Hematopoietic multipotent progenitor cell treated with erythropoietin and hydrocortisone succinate and interleukin-3 and kit ligand, for 17 days (in vitro differentiated cells): ENCODE measurements around the gene NCAPD3.

Source experiments
- DNase-seq: peaks from one replicate; pipeline ENCODE4 v3.0.0-alpha.2; 2015; ENCODE audit warnings: low spot score

Gene NCAPD3

DNA sequence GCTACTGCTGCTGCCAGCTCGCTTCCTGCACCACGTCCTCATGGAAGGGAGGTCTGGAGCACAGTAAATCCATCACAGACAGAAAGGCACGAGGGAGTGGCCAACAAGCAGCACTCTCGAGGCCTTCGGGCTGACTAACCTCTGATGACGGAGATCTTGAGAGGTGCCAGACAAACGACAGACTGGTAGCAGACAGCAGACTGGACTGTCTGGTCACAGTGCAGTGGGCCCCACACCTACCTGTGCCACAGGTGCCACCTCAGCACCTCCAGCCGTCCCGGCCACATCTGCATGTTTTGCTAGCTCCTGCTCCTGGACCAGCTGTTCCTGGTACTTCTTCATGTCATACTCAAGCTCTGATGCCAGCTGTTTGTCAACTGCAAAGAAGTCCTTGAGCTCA lies 64.1 kb downstream of the NCAPD3 start:
- no peak for DNase-seq

DNA sequence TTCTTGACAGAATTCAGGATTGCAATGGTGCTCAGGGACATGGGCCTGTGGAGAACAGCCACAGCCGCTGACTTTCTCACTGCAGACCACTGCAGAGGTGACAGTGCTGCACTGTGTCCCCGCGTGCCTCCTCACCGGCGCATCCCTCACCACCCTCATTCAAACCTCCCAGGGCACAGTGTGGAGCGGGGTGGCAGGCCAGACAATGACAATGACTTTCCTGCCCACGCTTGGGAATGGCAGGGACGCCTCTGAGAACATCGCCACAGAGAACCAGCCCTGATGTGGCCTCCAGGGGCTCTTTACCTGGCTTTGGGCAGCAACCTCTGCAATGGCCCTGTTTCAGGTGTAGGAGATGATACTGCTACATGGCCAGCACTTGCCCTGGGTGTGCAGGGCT lies 65.7 kb downstream of the NCAPD3 start:
- DNase-seq, result no peak

DNA sequence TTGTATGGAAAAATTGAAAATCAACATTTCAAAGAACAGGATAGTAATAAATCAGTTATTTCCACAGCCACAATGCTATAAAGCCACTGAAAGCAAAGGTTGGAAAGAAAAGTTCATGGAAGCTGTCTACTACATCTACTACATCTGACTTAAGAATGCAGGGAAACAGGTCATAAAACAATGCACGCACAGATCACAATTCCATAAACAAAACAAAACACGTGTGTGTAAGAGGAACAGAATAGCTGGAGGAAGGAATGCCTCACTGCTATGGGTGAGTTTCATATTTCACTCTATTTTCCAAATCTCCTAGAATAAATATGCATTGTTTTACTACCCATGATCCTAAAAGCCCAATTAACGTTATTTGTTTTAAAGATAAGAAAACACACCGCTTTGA lies 66.3 kb downstream of the NCAPD3 start:
- no peak for DNase-seq

DNA sequence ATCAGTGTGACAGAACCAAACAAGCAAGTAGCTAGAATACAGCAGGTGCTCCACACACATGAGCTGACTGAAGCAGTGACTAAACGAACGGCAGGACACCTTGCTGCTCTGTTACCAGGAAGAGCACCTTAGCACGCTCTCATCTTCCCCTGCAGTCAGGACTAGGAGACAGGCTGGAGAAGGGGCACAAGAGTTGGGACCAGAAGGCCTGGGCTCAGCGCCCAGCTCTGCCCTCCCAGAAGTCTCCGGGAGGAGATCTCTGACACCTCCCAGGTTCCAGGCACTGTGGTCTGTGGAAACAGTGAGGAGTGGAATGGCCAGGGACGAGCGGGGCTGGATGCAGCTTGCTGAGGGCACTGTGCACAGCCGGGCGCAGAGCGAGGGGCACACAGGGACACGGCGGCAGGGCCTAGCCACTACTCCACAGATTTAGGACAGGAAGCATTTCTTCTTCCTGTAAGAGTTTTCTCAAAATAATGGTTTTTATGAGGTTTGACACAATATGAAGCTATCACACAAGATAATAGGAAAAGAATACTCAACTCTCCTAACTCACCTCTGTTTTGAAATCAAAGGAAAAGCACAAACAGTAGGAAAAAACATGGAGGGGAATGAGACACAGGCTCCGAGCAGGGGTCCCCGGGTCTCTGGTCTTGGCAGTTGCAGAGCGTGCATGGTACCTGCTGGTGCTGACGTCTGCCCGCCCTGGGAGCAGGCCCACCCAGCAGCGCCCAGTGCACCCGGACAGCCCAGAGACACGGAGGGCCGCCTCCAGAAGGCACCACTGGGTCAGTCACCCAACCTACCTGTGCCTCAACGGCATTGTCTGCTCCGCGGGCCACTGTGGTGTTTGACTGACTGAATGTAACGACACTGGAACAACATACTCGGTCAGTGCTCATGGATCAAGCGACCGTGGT lies 67.6 kb downstream of the NCAPD3 start:
- no peak for DNase-seq

- DNase-seq, result no peak
These were observed 68.3 kb downstream of the NCAPD3 start for GRCh38 chr11:134155456-134155855.

- no peak for DNase-seq
These were observed 69.3 kb downstream of the NCAPD3 start for GRCh38 chr11:134154441-134154840.

DNA sequence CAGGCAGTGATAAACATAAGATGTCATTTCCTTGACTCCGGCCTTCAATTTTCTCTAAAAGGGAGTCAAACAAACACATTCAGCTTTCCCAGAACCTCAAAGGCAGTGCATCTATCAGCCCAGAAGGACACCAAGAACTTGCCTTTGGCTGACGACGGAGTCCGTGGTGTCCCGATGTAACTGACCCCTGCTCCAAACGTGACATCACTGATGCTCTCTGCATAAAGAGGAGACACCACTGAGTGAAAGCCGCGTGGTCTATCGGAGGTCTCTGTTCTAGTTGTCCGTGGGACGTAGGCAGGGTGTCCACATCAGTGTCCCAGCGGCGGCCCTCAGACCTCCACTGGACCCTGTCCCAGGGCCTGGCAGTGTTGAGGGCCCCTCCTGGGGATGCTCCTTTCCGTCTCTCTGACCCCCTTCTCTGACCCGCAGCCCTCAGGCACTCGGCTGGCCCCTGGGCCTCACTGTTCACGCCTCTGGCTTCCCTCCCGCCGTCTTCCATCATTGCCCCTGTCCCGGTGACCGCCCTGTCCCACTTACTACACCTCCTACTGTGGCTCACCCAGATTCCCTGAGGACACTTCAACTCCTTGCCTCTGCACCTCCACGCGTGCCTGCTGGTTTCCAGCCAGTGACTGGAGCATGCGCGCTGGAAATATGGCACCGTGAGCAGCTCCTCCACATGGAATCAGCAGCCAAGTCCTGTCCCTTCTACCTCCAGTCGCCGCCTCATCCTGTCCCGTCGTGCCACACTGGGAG lies 70.4 kb downstream of the NCAPD3 start:
- DNase-seq, result no peak

DNA sequence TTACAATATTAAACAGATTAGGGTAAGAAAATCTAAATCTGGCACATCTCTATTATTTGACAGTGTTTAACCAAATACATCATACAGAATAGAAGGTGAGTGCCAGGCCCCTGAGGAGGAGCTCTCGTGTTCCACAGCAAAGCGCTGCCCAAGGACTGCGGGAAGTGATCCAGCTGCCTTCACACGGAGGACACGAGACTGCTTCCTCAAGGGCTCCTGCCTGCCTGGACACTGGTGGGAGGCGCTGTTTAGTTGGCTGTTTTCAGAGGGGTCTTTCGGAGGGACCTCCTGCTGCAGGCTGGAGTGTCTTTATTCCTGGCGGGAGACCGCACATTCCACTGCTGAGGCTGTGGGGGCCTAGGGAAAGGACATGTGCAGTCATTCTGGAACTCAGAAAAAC lies 71.1 kb downstream of the NCAPD3 start:
- DNase-seq, result no peak

GRCh38 chr11:134151083-134151747 lies 72.6 kb downstream of the NCAPD3 start:
- no peak for DNase-seq

GRCh38 chr11:134150195-134150903 lies 73.4 kb downstream of the NCAPD3 start:
- DNase-seq, result no peak

- no peak for DNase-seq
These were observed 74.4 kb downstream of the NCAPD3 start for GRCh38 chr11:134149371-134149770.

DNA sequence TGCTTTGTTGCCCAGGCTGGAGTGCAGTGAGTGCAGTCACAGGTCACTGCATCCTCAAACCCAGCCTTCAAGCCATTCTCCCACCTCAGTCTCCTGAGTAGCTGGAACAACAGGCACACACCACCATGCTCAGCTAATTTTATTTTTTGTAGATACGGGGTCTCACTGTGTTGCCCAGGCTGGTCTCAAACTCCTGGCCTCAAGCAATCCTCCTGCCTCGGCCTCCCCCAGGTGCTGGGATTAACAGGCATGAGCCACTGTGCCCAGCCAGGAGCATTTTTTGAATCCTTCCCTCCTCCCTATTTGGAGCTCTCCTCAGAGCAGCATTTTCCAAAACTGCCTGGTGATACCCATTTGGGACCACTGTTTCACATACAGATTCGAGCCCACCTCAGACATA lies 77.2 kb downstream of the NCAPD3 start:
- no peak for DNase-seq

- DNase-seq, result no peak
These were observed 78.1 kb downstream of the NCAPD3 start for GRCh38 chr11:134145715-134146114.

GRCh38 chr11:134144744-134145143 lies 79.0 kb downstream of the NCAPD3 start:
- no peak for DNase-seq

DNA sequence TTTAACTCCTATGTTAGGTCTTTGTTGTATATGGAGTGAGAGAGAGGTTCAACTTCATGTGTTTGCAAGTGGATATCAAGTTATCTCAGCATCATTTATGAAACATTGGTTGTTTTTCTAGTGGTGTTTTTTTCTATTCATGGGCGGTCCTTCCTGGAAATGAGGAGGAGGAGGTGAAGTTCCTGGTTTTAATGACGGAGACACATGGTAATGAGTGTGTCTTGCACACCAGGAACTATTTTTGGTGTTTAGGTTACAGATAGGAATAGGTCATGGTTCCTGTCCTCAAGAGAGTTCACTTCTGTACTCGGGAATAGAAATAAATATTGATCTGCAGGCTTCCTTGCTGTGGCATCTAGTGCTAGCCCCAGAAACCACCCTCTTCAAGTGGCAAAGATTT lies 80.0 kb downstream of the NCAPD3 start:
- DNase-seq, result no peak

DNA sequence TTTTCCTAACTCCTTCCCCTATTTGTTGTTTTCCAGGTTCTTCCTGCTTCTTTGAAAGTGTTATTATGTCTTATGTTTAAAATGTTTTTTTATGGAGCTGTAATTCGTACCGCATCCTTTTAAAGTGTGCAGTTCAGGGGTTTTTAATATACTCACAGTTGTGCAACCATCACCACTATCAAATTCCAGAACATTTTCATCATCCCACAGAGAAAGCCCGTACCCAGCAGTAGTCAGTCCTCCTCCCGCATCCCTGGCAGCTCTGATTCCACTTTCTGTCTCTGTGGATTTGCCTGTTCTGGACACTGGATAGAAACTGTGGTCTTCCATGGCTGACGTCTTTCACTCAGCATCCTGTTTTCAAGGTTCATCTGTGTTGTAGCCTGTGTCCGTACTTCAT lies 81.2 kb downstream of the NCAPD3 start:
- DNase-seq, result no peak

DNA sequence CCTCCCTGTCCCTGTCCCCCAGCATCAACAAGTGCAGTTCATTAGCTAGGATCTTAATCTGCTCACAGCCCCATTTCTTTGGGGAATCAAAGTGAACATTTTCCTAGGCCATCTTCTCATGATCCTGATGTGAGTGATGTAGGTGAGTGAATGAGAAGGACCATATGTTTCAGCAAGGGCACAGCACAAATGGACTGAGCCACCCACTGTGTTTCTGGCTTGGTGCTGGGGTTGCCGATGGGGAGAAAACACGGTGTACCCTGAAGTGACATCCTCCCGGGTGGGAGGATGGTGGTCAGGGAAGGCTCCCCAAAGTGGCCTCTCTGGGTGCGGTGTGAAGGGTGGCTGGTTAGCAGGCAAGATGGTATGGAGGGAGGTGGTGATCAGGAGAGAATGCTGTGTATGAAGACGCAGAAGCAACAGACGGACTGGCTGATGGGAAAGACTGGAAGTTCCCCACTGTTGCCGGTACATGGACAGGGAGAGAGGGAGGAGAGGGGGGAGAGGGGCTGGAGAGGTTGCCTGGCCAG lies 82.7 kb downstream of the NCAPD3 start:
- DNase-seq, result no peak

DNA sequence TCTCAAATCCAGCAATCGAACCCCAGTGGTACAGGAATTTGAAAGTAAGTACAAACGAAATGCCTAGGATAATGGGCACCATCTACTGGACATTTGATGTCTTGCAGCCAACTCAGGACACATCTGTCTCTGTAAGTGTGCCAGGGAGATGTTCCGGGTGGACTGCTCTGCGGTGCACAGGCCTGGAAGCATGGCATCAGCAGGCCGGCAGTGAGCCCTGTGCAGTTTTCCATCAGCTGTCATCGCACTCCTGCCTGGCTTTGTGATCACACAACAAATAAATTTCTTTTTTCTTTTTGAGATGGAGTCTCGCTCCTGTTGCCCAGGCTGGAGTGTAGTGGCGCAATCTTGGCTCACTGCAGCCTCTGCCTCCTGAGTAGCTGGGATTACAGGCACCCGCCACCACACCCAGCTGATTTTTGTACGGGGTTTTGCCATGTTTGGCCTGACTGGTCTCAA lies 83.9 kb downstream of the NCAPD3 start:
- DNase-seq, result no peak

DNA sequence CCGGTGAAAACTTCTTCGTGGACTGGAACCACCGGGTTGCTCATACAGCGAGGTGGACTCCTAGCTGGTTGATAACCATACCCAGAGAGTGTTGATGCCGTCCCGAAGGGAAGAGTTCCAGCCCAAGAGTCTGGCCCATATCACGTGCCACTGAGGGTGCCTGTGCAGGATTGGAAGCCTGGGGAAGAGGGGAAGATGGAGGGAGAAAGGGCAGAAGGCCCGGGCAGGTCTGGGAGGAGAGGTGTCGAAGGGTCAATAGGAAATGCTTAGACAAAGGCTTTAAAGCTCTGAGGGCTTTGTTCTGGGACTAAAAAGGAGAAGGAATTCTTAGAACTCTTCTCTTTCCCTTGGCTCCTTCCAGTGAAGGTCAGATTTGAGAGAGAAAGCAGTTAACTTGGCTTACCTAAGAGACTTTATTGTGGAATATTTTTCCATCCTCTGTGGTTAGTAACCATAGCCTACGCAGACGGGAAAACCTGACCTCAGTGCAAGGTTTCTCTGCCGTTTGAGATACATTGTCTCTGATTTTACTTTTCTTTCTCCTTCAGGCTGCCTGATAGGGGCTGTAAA lies 84.4 kb downstream of the NCAPD3 start:
- DNase-seq, result no peak

DNA sequence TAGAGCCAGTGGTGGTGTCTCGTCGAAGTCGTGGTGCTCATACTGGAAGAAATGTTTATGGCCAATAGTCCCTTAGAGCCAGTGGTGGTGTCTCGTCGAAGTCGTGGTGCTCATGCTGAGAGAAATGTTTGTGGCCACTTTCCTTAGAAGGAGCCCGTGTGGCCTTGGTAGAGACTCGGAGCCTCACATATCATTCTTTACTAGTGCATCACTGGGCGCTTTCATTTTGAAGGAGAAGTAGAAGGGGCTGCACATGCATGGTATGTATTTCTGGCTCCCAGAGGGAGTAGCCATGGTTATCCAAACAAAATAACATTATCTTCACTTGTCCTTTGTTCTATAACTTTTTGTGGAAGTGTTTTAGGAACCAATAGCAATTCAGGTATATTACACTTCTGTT lies 85.4 kb downstream of the NCAPD3 start:
- no peak for DNase-seq

GRCh38 chr11:134134167-134134566 lies 89.6 kb downstream of the NCAPD3 start:
- no peak for DNase-seq
